HUDEP-2 (cell line): ENCODE results near the gene MYL11.

ENCODE experiments used
- DNase-seq, 76 experiments: peaks; one replicate each; lab custom pipeline; 2025; ENCODE audit not compliant: unreplicated experiment in 76 of 76; lab: John Stamatoyannopoulos, UW

MYL11 gene

DNA sequence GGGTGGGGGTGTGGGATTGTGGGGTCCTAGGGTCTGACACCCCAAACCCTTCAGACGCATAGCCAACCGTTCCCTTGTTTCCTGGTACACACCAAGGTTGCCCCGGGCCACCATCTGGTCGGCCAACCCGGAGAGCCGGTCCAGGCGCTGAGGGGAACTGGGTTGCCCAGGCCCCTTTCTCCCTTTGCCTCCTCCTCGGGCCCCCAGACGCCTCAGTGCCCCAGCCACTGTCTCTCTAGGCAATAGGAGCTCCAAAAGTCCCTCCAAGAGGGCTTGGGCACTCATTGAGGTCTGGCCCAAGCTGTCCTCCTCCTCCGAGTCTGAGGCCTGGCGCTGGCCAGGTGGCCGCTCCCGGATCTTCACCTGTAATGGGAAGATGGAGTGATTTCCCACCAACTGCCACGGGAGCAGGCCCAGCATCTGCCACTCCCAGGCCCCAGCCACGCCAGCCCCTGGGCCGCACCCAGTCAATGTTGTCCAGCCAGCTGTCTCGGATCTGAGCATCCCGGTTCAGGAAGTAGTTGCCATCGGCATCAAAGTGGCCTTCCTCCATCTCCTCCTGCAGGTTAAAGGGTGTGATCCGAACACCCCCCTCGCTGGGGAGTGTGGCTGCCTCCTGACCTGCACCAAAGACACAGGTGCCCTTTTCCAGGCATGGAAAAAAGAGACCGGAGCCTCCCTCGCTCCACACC, 21.0 kb upstream of the MYL11 start:
- DNase-seq, result no peak

GRCh38 chr16:30354423-30355143, 20.0 kb upstream of the MYL11 start:
- DNase-seq, result peak in 1 of 76 experiments; percentile 25

DNA sequence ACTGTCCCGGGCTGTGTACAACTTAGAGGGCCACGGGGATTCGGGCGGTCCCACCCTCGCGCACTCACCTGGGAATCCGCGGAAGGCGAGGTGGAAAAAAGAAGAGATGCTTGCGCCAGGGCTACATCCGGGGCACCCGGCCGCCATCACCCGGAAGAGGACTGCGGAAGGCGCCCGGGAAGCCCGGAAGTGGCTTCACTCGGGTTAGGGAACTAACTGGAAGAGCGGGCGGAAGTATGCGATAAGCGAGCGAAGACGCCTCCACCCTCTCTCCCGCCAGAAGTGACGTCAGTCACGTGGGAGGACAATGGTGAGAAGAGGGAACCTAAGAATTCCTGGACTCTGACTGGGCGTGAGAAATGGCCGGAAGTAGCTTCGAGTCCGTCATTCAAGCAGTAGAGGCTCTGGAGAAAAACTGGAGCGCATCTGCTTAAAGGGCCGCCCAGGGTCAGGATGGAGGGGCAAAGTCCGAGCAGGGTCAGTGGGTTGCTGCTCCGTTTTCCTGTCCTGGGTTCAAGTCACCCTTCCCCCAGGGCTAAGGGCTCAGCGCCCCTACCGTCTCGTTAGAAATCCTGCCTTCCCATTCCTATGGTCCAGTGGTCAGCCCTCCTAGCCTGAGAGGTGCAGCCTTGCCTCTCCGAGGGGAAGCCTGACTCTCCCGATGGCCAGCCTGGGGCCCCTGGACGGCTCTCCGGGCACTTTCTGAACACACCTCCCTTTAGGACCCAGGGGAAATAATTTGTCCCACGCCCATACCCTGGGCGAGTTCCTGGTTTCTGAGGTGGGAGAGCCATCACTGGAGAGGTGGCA, 19.3 kb upstream of the MYL11 start, which contains the start of gene CD2BP2:
Gene CD2BP2, minus strand, starts transcription at position 165 of the 810 bp plus-strand sequence. CDS start 627 bp downstream, outside the sequence.
- DNase-seq, result peak in 74 of 76 experiments; percentile 50 to 96 (median 90)

DNA sequence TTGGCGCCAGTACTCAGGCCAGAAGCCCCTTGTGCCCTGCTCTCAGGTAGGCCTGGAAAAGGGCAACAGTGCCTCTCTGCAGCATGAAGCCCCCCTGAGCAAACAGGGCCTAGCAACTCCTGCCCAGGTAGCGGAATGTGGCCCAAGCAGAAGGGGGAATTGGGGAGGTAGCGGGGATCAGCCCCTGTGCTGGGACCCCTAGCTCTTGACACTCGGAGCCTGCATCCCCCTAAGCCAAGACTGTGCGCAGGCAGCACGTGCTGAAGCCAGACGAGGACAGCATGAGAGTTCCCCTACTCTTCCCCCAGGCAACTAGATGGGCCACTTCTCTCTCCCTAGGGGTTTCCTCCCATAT, 18.7 kb upstream of the MYL11 start:
- DNase-seq, result no peak

- peak in 1 of 76 experiments; percentile 25 for DNase-seq
Measured at GRCh38 chr16:30356401-30357084, 18.1 kb upstream of the MYL11 start.

- no peak for DNase-seq
Measured at GRCh38 chr16:30357085-30357714, 17.4 kb upstream of the MYL11 start.

DNA sequence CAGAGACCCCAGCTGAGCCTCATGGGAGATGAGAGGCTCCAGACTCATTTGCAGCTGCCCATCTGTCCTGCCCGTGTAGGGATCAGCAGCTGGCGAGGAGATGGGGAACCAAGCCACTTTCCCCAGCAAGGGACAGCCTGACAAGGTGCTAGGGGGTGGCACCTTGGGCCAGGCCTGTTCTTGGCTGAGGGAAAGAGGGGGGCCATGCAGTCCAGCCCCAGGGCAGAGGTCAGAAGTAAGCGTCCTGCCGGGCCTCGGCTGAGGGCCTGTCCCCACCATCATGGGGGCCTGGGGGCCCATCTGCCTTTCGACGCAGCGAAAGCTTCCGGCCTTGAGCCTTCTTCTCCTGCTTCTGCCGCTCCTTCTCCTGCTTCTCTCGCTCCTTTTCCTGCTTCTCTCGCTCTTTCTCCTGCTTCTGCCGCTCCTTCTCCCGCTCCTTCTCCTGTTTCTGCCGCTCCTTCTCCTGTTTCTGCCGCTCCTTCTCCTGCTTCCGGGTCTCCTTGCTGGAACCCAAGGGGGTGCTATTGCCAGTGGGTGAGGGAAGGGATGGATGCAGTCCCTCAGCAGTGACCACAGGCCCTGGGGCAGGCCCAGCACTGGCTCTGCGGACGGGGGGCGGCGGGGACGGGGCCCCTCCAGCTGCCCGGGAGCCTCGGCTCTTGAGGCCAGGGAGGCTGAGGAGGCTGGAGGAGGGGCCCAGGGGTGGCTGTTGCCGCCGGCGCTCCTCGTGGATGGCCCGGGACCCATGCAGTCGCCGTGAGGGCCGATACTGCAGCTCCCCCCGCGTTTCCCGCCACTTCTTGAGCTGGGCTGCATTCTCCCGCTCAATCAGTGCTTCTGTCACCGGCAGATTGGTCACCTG, 16.7 kb upstream of the MYL11 start:
- no peak for DNase-seq

- no peak for DNase-seq
Measured at GRCh38 chr16:30358577-30358936, 16.0 kb upstream of the MYL11 start.

- no peak for DNase-seq
Measured at GRCh38 chr16:30358990-30359870, 15.4 kb upstream of the MYL11 start.

- peak in 9 of 76 experiments; percentile 32 to 76 (median 57) for DNase-seq
Measured at GRCh38 chr16:30359871-30360170, 14.8 kb upstream of the MYL11 start.

- no peak for DNase-seq
Measured at GRCh38 chr16:30361180-30361579, 13.4 kb upstream of the MYL11 start.

GRCh38 chr16:30365200-30365599, 9.4 kb upstream of the MYL11 start:
- no peak for DNase-seq

GRCh38 chr16:30366511-30366910, 8.1 kb upstream of the MYL11 start:
- DNase-seq, result no peak

DNA sequence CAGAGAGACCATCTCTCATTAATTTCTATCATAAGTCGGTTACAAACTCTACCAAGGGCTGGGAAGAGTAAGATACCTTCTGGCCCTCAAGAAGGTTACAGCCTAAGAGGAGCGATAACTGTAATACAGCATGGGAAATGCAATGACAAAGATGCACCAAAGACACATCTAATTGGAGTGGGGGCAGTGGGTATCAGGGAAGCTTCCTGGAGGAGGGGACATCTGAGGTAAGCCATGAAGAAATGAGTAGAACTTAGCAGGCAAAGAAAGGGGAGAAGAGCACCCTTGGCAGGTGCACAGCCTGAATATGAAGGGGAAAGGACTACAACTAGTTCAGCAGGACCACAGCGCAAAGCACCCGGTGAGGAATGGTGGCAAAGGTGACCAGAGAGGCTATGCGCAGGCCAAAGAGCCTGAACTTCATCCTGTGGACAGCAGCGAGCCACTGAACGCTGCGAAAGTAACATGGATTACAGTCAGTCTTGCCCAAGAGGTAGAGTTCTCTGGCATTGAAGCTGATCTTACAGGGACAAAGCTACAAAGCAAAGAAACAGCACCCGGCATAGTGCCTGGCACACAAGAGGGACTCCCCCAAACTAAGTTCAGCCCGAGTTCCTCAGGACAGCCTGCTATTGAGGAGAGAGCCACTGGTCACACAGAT, 7.1 kb upstream of the MYL11 start:
- DNase-seq, result no peak

DNA sequence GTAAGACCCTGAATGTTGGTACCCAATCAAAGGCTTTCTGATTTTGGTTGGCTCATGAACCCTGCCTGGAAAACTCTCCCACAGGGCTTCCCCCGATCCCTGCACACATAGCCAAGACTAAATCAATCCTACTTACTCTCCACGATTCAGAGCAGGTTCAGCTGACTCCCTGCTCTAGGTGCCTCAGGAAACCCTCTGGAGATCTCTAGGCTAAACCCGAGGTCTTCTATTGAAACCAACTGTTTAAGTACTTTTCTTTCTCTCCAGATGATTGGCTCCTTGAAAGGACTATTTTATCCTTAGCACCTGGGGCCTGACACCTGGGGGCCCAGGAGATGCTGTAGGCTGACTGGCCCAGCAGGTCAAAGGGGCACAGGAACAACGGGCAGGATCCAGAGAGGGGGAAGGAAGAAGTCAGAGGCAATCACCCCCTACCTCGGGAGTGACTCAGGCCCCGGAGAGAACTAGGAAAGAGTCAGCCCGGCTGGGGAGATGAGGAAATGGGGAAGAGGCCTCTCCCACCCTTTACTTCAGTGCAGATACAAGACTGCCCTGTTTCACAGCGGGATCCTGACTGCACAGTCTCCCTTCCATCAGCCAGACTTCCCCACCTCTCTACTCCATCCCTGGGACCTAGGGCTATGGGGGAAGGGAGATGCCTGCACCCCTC, 6.3 kb upstream of the MYL11 start:
- no peak for DNase-seq

DNA sequence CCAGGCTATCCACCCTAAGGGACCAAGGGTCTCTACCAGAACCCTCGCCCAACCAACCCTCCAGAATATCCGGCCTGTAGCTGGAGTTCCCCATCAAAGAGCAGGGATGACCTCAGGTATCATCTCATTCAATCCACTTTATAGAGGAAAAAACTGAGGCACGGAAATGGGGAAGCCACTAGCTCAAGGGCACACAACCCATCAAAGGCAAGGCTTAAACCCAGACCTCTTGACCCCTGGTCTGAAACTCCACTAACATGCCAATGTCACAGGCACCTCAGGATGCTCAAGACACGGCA, 5.9 kb upstream of the MYL11 start:
- DNase-seq, result no peak

GRCh38 chr16:30369091-30369937, 5.3 kb upstream of the MYL11 start:
- DNase-seq, result peak in 1 of 76 experiments; percentile 7
